GM13976 (cell line): ENCODE data around the gene TRMU.

Source experiments
- DNase-seq: peaks from one replicate; pipeline ENCODE4 v3.0.0; 2012; ENCODE audit warnings: low spot score
- in situ Hi-C: fragments of 300-500 bp; cut with MboI; formaldehyde crosslinking; loops from one replicate; pipeline ENCODE4 v1.12.0; 2022; ENCODE audit warnings: low sequenced_read_pairs, mixed read lengths, inconsistent platforms; ENCODE audit not compliant: unreplicated experiment
- TF ChIP-seq, protein P1 (sequence below): IDR thresholded peaks from 2 replicates; pipeline ENCODE4 v1.5.1; 2012; ENCODE audit warnings: borderline replicate concordance, mild to moderate bottlenecking; ENCODE audit not compliant: insufficient read depth; ENCODE audit errors: extremely low read depth, missing control alignments, control extremely low read depth

TRMU gene

DNA sequence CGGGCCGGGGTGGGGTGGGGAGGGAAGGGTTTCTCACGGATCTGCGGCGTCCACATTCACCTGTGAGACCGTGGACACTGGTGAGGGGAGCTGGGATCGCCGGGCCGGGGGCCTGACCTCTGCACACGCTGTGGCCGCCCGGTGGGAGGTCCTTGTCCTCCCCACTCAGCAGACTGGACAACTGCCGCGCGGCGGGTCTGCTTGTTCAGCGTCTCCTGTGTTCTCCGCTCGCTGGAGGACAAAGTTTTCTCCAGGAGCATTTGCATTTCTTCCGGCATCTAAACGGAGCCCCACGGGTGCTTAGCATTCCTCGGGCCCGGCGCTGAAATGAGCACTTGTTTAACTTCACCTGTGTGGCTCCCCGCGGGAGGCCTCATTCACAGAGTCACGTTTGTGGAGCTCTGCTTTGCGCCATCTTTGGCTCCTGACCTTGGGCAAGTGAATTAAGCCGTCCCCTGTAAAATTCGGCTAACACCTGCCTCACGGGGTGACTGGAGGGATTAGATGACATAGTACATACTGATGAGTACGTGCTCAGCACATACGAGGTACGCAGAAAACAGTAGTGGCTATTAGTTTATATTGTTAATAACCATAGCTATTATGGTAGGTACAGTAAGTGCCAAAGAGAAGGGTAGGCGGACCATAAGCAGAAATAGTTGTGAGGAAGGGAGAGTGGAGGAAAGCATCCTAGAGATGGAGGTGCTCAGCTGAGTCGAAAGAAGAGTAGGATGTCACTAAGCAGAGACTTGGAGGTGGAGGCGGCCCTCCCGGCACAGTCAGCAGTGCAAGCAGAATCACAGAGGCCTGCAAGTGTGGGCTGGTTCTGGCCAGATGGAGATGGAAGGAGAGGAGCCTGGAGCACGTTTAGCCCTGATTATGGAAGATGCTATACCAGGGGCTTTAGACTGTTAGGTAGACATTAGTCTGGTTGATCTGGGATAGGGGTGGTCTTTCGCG is 885 bp downstream of the TRMU start:
- TF ChIP-seq, protein P1, sequence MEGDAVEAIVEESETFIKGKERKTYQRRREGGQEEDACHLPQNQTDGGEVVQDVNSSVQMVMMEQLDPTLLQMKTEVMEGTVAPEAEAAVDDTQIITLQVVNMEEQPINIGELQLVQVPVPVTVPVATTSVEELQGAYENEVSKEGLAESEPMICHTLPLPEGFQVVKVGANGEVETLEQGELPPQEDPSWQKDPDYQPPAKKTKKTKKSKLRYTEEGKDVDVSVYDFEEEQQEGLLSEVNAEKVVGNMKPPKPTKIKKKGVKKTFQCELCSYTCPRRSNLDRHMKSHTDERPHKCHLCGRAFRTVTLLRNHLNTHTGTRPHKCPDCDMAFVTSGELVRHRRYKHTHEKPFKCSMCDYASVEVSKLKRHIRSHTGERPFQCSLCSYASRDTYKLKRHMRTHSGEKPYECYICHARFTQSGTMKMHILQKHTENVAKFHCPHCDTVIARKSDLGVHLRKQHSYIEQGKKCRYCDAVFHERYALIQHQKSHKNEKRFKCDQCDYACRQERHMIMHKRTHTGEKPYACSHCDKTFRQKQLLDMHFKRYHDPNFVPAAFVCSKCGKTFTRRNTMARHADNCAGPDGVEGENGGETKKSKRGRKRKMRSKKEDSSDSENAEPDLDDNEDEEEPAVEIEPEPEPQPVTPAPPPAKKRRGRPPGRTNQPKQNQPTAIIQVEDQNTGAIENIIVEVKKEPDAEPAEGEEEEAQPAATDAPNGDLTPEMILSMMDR = no peak
- in situ Hi-C loops = no loop called here
- no peak for DNase-seq

DNA sequence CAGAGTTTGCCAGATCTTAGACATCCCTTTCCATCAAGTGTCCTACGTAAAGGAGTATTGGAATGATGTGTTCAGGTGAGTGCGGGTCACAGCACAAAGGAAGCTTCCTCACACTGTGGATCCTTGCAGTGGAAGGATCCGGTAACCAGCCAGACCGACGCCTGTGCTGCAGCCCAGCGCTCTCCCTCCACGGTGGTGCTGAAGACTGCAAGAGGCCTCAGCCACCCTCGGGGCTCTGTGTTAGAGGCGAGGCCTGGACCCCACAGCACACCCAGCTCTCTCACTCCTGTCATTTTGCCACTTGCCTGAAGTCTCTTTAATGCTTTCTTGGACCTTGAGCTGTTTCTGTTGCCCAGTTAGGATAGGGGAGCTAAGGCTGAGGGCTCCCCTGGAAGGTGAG is 2.4 kb downstream of the TRMU start:
- TF ChIP-seq, protein P1 = no peak
- no peak for DNase-seq
- in situ Hi-C loops = no loop called here

DNA sequence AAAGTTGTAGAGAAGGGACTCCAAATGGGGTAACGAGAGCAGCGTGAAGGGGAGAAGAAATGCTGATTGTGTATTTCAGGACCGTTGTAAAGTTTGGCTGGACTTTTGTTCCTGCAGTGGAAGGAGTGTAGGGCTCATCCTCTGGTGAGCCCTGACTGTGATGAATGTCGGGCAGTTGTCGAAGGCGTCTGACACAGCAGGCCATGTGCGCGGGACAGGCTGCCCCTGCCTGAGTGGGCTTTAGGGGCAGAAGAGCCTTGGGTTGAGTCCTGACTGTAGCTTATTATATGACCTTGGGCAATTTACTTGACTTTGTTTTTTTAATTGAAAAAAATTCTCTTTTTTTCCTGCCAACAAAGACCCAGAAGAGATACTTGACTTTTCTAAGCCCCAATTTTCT is 3.1 kb downstream of the TRMU start:
- TF ChIP-seq, protein P1 = no peak
- no peak for DNase-seq
- in situ Hi-C loops = no loop called here

DNA sequence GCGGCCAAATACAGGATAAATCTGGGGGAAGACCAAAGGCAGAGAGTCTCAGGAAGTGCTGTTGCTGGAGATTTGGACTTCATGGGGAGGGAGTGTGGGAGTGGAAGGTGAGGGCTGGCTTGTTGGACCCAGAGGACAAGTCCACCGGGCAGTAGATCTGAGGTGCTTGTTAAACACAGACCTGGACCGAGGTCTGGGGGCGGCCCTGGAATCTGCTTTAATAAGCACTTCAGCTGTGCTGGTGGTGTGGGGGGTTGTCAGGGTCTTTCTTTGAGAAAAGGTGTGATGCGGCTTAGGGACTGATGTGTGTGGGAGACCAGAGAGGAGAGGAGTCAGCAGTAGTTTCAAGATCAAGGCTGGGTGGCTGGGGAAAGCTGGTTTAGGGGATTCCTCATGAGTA is 4.4 kb downstream of the TRMU start:
- no peak for DNase-seq
- TF ChIP-seq, protein P1 = no peak
- in situ Hi-C loops = no loop called here

DNA sequence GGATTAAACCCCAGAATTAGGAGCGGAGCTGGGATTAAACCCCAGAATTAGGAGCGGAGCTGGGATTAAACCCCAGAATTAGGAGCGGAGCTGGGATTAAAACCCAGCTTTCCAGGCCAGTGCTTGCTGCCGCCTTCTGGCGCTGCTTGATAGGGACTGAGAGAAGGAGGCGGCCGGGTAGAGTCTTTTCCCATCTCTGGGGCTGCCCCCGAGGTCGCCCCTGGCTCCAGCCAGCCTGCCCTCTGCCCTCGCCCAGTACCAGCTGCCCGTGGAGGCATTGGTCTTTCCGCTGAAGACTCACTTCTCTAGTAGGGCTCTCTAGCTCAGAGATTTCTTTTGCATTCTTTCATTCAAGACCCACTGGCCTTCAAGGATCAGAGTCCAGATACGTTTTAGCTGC is 5.2 kb downstream of the TRMU start:
- in situ Hi-C loops = no loop called here
- DNase-seq = no peak
- TF ChIP-seq, protein P1 = no peak

DNA sequence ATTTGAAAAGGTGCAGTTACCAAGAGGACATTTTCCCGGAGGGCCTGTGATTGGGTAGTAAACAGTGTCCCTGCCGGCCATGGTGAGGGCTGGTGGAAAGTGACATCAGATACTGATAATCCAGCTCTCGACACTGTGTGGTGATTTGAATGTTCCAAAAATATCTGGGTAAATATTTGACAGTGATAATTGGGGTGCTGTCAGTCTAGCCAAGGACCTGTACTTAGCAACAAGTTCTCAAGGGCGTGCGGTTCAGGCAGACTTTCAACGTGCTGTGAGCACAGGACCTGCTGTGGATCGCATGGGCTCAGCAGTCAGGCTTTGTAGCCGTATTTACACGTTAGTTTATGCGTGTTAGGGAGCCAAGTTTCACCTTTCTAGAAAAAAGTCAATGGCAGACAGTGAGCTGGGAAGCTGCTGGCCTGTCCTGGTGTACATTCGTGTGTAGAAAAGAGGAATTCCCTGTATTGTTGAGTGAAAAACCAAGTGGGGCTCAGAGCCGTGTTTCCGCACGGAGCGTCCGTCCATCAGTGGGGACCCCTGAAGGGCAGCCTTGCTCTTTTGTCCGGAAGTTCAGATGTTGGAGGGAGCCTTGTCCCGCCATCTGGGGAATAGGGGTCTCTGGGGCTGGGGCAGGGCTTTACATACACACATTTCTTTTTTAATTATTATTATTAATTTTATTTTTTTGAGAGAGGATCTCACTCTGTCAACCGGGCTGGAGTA is 11.3 kb downstream of the TRMU start:
- in situ Hi-C loops = no loop called here
- no peak for DNase-seq
- TF ChIP-seq, protein P1 = no peak
